Common myeloid progenitor, CD34-positive (primary cell): ENCODE measurements around the gene ADGRL3.
"Not testable (repeated sequence)": the region's sequence is repeated elsewhere in the genome, so short reads cannot be mapped to it uniquely, and the experiment has no call there.

Experiments
- CTCF ChIA-PET: fragments of 350-600 bp; sonication (Branson Sonifier 250); formaldehyde crosslinking; loops from one replicate; lab custom pipeline; 2021; ENCODE audit warnings: antibody characterized with exemption; lab: Charles Lee
- POLR2A ChIA-PET: fragments of 350-600 bp; sonication (Branson Sonifier 250); formaldehyde crosslinking; loops from one replicate; lab custom pipeline; 2021; ENCODE audit warnings: antibody characterized with exemption; lab: Charles Lee
- DNase-seq, 3 donors: peaks; one replicate each; pipeline versions ENCODE4 v3.0.0 to v3.0.0-alpha.2; 2013
- H3K27ac ChIP-seq, 2 experiments: 1 replicate in 1 of 2; 2 replicates in 1 of 2; pipeline ENCODE4 v1.7.0; 2013; ENCODE audit warnings: inconsistent platforms in 2 of 2, low read length in 2 of 2, mild to moderate bottlenecking in 2 of 2, low read depth in 1 of 2, moderate library complexity in 1 of 2; ENCODE audit not compliant: severe bottlenecking in 2 of 2, insufficient read depth in 1 of 2, poor library complexity in 1 of 2
- H3K27me3 ChIP-seq, 5 experiments: replicated peaks in 2 of 5; 1 replicate in 3 of 5; 2 replicates in 2 of 5; pipeline versions ENCODE4 v1.6.1 to v1.7.0; 2013; ENCODE audit warnings: low read length in 4 of 5, mild to moderate bottlenecking in 2 of 5, moderate library complexity in 2 of 5, inconsistent platforms in 1 of 5; ENCODE audit not compliant: insufficient read depth in 5 of 5, control insufficient read depth in 4 of 5
- H3K36me3 ChIP-seq, 4 experiments: 1 replicate in 2 of 4; 2 replicates in 2 of 4; pipeline versions ENCODE4 v1.6.1 to v1.7.0; 2013; ENCODE audit warnings: low read length in 3 of 4, control low read depth in 1 of 4, mild to moderate bottlenecking in 1 of 4; ENCODE audit not compliant: control insufficient read depth in 4 of 4, insufficient read depth in 4 of 4
- H3K4me1 ChIP-seq, 4 experiments: 1 replicate in 3 of 4; 2 replicates in 1 of 4; pipeline versions ENCODE4 v1.6.1 to v1.7.1; 2013; ENCODE audit warnings: low read length in 3 of 4, mild to moderate bottlenecking in 3 of 4, control low read depth in 1 of 4, inconsistent platforms in 1 of 4, moderate library complexity in 1 of 4; ENCODE audit not compliant: control insufficient read depth in 4 of 4, insufficient read depth in 4 of 4; ENCODE audit errors: control extremely low read depth in 1 of 4
- H3K4me3 ChIP-seq, 7 experiments: 1 replicate in 4 of 7; 2 replicates in 3 of 7; pipeline versions ENCODE4 v1.5.1 to v1.7.0; 2013; ENCODE audit warnings: mild to moderate bottlenecking in 7 of 7, low read length in 6 of 7, moderate library complexity in 6 of 7, inconsistent platforms in 2 of 7, low read depth in 2 of 7, control low read depth in 1 of 7; ENCODE audit not compliant: insufficient read depth in 4 of 7, control insufficient read depth in 1 of 7; ENCODE audit errors: extremely low read depth in 1 of 7
- H3K9me3 ChIP-seq, 5 experiments: 1 replicate in 4 of 5; 2 replicates in 1 of 5; pipeline versions ENCODE4 v1.6.1 to v1.7.1; 2013; ENCODE audit warnings: low read length in 4 of 5, mild to moderate bottlenecking in 2 of 5, inconsistent platforms in 1 of 5, low read depth in 1 of 5, moderate library complexity in 1 of 5; ENCODE audit not compliant: control insufficient read depth in 4 of 5, insufficient read depth in 2 of 5; ENCODE audit errors: control extremely low read depth in 1 of 5
- WGBS: methylation state at CpG from one replicate; pipeline ENCODE4 v1.1.5; 2013; ENCODE audit not compliant: insufficient coverage; 5-methylcytosine and 5-hydroxymethylcytosine counted together

Gene ADGRL3

GRCh38 chr4:61356696-61357095 lies 156.6 kb downstream of the ADGRL3 start:
- Histone ChIP-seq H3K9me3 (peaks cover 0 to 4% (median 0%) of the 10 kb centered on the region in 5 experiments), H3K4me1 (no peaks in the 10 kb centered on the region), H3K27ac (no peak overlapping the region), H3K4me3 (no peak overlapping the region), H3K36me3 (no peaks in the 10 kb centered on the region), H3K27me3 (no peaks in the 10 kb centered on the region)
- DNase-seq = no peak
- ChIA-PET CTCF (no interaction called here), POLR2A (no interaction called here)
- WGBS = no CpG with 5 or more reads among the region's 1 CpG

DNA sequence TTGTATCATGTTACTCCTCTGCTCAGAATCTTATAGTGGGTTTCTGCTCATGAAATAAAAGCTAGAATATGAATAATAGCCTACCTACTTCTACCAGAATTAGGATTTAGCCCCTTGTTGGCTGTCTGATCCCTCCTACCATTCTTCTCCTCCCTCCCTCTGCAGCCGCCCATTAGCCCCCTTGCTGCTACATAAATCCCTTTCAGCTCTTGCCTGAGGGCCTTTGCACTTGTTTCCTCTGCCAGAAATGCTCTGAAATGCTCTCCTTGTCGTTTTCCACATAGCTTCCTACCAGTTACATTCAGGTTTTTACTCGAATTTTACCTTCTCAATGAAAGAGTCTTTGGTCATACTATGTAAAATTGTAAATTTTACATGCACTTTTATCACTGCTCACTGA lies 159.2 kb downstream of the ADGRL3 start:
- Histone ChIP-seq H3K9me3 (no peaks in the 10 kb centered on the region), H3K27me3 (no peaks in the 10 kb centered on the region), H3K4me3 (no peak overlapping the region), H3K27ac (no peak overlapping the region), H3K4me1 (no peaks in the 10 kb centered on the region), H3K36me3 (no peaks in the 10 kb centered on the region)
- ChIA-PET POLR2A (no interaction called here), CTCF (no interaction called here)
- DNase-seq = no peak
- 100% methylated on average over 1 of the region's 3 CpGs for WGBS

GRCh38 chr4:61372817-61373216 lies 172.7 kb downstream of the ADGRL3 start:
- H3K4me1 ChIP-seq, H3K36me3 ChIP-seq, DNase-seq, H3K27ac ChIP-seq, H3K4me3 ChIP-seq, H3K9me3 ChIP-seq, H3K27me3 ChIP-seq, POLR2A ChIA-PET, CTCF ChIA-PET: not testable (repeated sequence)
- WGBS = 97% methylated on average over 23 of the region's 26 CpGs

GRCh38 chr4:61373901-61374440 lies 173.8 kb downstream of the ADGRL3 start:
- Histone ChIP-seq H3K4me3 (no peak overlapping the region), H3K27ac (no peak overlapping the region), H3K4me1 (no peaks in the 10 kb centered on the region), H3K27me3 (no peaks in the 10 kb centered on the region), H3K36me3 (no peaks in the 10 kb centered on the region), H3K9me3 (peaks cover 0 to 4% (median 0%) of the 10 kb centered on the region in 5 experiments)
- WGBS = no CpG with 5 or more reads among the region's 1 CpG
- CTCF ChIA-PET = no interaction called here
- DNase-seq = no peak
- POLR2A ChIA-PET = no interaction called here

GRCh38 chr4:61374447-61374891 lies 174.3 kb downstream of the ADGRL3 start:
- H3K36me3 ChIP-seq = no peaks in the 10 kb centered on the region
- ChIA-PET POLR2A (no interaction called here), CTCF (no interaction called here)
- no peak overlapping the region for H3K4me3 ChIP-seq
- DNase-seq = no peak
- H3K27me3 ChIP-seq = no peaks in the 10 kb centered on the region
- H3K27ac ChIP-seq = no peak overlapping the region
- WGBS = 83% methylated on average over 1 of the region's 1 CpG
- H3K9me3 ChIP-seq = peaks cover 0 to 4% (median 0%) of the 10 kb centered on the region in 5 experiments
- H3K4me1 ChIP-seq = no peaks in the 10 kb centered on the region

- Histone ChIP-seq H3K9me3 (peaks cover 0 to 4% (median 0%) of the 10 kb centered on the region in 5 experiments), H3K27ac (no peak overlapping the region), H3K4me3 (no peak overlapping the region), H3K36me3 (no peaks in the 10 kb centered on the region), H3K4me1 (no peaks in the 10 kb centered on the region), H3K27me3 (no peaks in the 10 kb centered on the region)
- CTCF ChIA-PET = no interaction called here
- POLR2A ChIA-PET = no interaction called here
- WGBS = no CpG with 5 or more reads among the region's 2 CpGs
- no peak for DNase-seq
Measured at GRCh38 chr4:61375301-61375700, 175.2 kb downstream of the ADGRL3 start.

DNA sequence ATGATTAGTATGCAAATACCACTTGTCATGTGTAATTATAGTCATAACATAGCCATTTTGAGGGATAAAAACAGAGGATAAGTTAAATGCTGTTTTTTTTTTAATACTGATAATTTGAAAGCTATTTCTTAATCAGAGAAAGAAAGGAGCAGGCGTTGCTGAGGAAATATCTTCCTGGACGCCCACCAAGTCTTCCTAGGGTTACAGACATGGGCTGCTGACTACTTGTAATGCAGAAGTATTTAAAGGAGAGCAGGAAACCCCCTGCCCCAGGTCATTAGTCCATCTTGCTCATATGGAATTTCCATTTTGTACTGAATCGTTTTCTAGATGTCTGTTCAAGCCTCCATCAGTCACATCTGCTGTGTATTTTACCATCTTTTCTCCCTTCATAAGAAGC lies 176.2 kb downstream of the ADGRL3 start:
- POLR2A ChIA-PET = no interaction called here
- Histone ChIP-seq H3K4me3 (no peak overlapping the region), H3K27me3 (no peaks in the 10 kb centered on the region), H3K36me3 (no peaks in the 10 kb centered on the region), H3K4me1 (no peaks in the 10 kb centered on the region), H3K9me3 (peaks cover 0 to 4% (median 0%) of the 10 kb centered on the region in 5 experiments), H3K27ac (no peak overlapping the region)
- whole genome bisulfite sequencing = 85% methylated on average over 3 of the region's 3 CpGs
- CTCF ChIA-PET = no interaction called here
- no peak for DNase-seq
